OCI-LY7 (cell line): ENCODE results near the gene MCCD1. TPM values are rescaled to one million over a fixed set of nuclear protein-coding genes. Genes with fewer than 3 reads are reported as not detected.

Experiments
- BruUV-seq: library from RNA; stranded (reverse); fragments of 400-500 nt; replicated peaks from 2 replicates; lab custom pipeline; 2021; lab: Mats Ljungman, UMichigan
- CTCF ChIA-PET: fragments of 300-600 bp; sonication (Branson Sonifier 250); formaldehyde crosslinking; loops from one replicate; lab custom pipeline; 2022; ENCODE audit warnings: antibody characterized with exemption; ENCODE audit not compliant: unreplicated experiment; lab: Charles Lee
- POLR2A ChIA-PET: fragments of 300-600 bp; sonication (Branson Sonifier 250); formaldehyde crosslinking; loops from one replicate; lab custom pipeline; 2022; ENCODE audit warnings: antibody characterized with exemption; lab: Charles Lee
- DNase-seq: peaks from one replicate; pipeline ENCODE4 v3.0.0-alpha.2; 2015; ENCODE audit warnings: low spot score
- H2AFZ ChIP-seq: fragments of 200-600 bp; sonication (generic), shearing (Covaris generic); 2 replicates; pipeline ENCODE4 v1.6.1; 2014; ENCODE audit warnings: mild to moderate bottlenecking, antibody characterized with exemption, low read length, moderate library complexity
- H3K27ac ChIP-seq: fragments of 200-600 bp; sonication (generic); 2 replicates; pipeline ENCODE4 v1.5.1; 2014; ENCODE audit warnings: mixed run types, low read depth, mild to moderate bottlenecking, moderate library complexity, low read length, inconsistent platforms; ENCODE audit not compliant: poor library complexity, severe bottlenecking
- H3K36me3 ChIP-seq: fragments of 200-600 bp; sonication (generic); 2 replicates; pipeline ENCODE4 v1.6.1; 2014; ENCODE audit warnings: mild to moderate bottlenecking, antibody characterized with exemption, low read length, moderate library complexity, mixed read lengths; ENCODE audit not compliant: insufficient read depth
- H3K4me1 ChIP-seq: fragments of 200-600 bp; sonication (generic); 2 replicates; pipeline ENCODE4 v1.5.1; 2014; ENCODE audit warnings: mild to moderate bottlenecking, low read length; ENCODE audit not compliant: insufficient read depth, poor library complexity, severe bottlenecking
- H3K4me2 ChIP-seq: fragments of 200-600 bp; sonication (generic); 2 replicates; pipeline ENCODE4 v1.6.1; 2014; ENCODE audit warnings: mild to moderate bottlenecking, low read length
- H3K4me3 ChIP-seq: fragments of 200-600 bp; sonication (generic); 2 replicates; pipeline ENCODE4 v1.5.1; 2014; ENCODE audit warnings: mild to moderate bottlenecking, low read depth, low read length; ENCODE audit not compliant: poor library complexity, severe bottlenecking
- H3K79me2 ChIP-seq: fragments of 200-600 bp; sonication (generic); 2 replicates; pipeline ENCODE4 v1.6.1; 2016; ENCODE audit warnings: low read depth, mild to moderate bottlenecking, low read length, moderate library complexity, mixed read lengths; ENCODE audit not compliant: insufficient read depth
- H3K9me2 ChIP-seq: fragments of 200-600 bp; sonication (generic); 2 replicates; pipeline ENCODE4 v1.6.1; 2016; ENCODE audit warnings: mild to moderate bottlenecking, low read length, mixed read lengths; ENCODE audit not compliant: insufficient read depth
- H3K9me3 ChIP-seq: fragments of 200-600 bp; sonication (generic); 2 replicates; pipeline ENCODE4 v1.6.1; 2014; ENCODE audit warnings: mild to moderate bottlenecking, mixed run types, low read length, mixed read lengths
- H4K20me1 ChIP-seq: fragments of 200-600 bp; sonication (generic); 2 replicates; pipeline ENCODE4 v1.6.1; 2014; ENCODE audit warnings: mild to moderate bottlenecking, antibody characterized with exemption, low read length, moderate library complexity, mixed read lengths; ENCODE audit not compliant: insufficient read depth
- CTCF ChIP-seq: fragments of 200-600 bp; sonication (generic); conservative IDR thresholded peaks from 2 replicates; pipeline ENCODE4 v1.5.1; 2014; ENCODE audit warnings: mild to moderate bottlenecking, antibody characterized with exemption, low read length, moderate library complexity, mixed read lengths
- EZH2phosphoT487 ChIP-seq: fragments of 200-600 bp; sonication (generic); IDR thresholded peaks from 2 replicates; pipeline ENCODE4 v1.6.1; 2018; ENCODE audit warnings: low read depth, borderline replicate concordance, mild to moderate bottlenecking, mixed run types, antibody characterized with exemption, low read length, moderate library complexity, mixed read lengths
- intact Hi-C: fragments of 100-400 bp; cut with micrococcal nuclease; formaldehyde crosslinking; loops from one replicate; pipeline ENCODE4 v1.10.0; 2022; ENCODE audit not compliant: unreplicated experiment
- total RNA-seq, 2 experiments: library from RNA; depleted of rRNA in 1 of 2; stranded (reverse); fragments of >200 nt in 1 of 2; shearing (Covaris generic) in 1 of 2; gene quantifications; 2 replicates each; pipeline ENCODE4 v1.2.3, GENCODE V29; 2014 to 2022

The MCCD1 gene
- total RNA-seq, 2 experiments from 2014 or later, result not detected

- TF ChIP-seq EZH2phosphoT487, result no peak
- no peak for TF ChIP-seq CTCF
- Histone ChIP-seq H3K9me2 (no peaks in the 10 kb centered on the region), H3K79me2 (peaks cover 15% of the 10 kb centered on the region; the same call in 1 of the 2 replicates), H3K4me3 (peak overlapping the region; percentile 69), H3K27ac (peak overlapping the region; percentile 42), H4K20me1 (no peaks in the 10 kb centered on the region), H2AFZ (no peak overlapping the region), H3K4me2 (peak overlapping the region; percentile 86), H3K9me3 (no peaks in the 10 kb centered on the region), H3K36me3 (peaks cover 13% of the 10 kb centered on the region; the same call in 1 of the 2 replicates), H3K4me1 (peaks cover 79% of the 10 kb centered on the region)
- no peak for DNase-seq
- CTCF ChIA-PET, result interaction anchor here (0.8 to 1.8 kb wide), 3 partner anchors 10 to 31 kb away, joined by 5 to 7 read pairs (median 5); partner anchors contain the start of genes ATP6V1G2 and LST1
- BruUV-seq, result no TSS peak
- POLR2A ChIA-PET, result interaction anchor here (0.9 to 1.9 kb wide), 8 partner anchors 14 to 82 kb away, joined by 3 to 10 read pairs (median 4); partner anchors contain the start of genes DDX39B, NCR3 and NFKBIL1
- intact Hi-C loops, result no loop called here
These were observed 48.3 kb downstream of the MCCD1 start for GRCh38 chr6:31576897-31577578.

DNA sequence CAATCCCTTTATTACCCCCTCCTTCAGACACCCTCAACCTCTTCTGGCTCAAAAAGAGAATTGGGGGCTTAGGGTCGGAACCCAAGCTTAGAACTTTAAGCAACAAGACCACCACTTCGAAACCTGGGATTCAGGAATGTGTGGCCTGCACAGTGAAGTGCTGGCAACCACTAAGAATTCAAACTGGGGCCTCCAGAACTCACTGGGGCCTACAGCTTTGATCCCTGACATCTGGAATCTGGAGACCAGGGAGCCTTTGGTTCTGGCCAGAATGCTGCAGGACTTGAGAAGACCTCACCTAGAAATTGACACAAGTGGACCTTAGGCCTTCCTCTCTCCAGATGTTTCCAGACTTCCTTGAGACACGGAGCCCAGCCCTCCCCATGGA is 48.8 kb downstream of the MCCD1 start:
- no TSS peak for BruUV-seq
- Histone ChIP-seq H3K79me2 (peaks cover 15% of the 10 kb centered on the region; the same call in 1 of the 2 replicates), H3K27ac (no peak overlapping the region), H3K9me2 (no peaks in the 10 kb centered on the region), H2AFZ (no peak overlapping the region), H3K4me2 (peak overlapping the region; percentile 86; the same call in 1 of the 2 replicates), H3K4me3 (no peak overlapping the region), H4K20me1 (no peaks in the 10 kb centered on the region), H3K4me1 (peaks cover 79% of the 10 kb centered on the region), H3K36me3 (peaks cover 13% of the 10 kb centered on the region; the same call in 1 of the 2 replicates), H3K9me3 (no peaks in the 10 kb centered on the region)
- intact Hi-C loops, result no loop called here
- no peak for DNase-seq
- TF ChIP-seq CTCF, result no peak
- TF ChIP-seq EZH2phosphoT487, result no peak
- CTCF ChIA-PET, result interaction anchor here (1.7 kb wide), 1 partner anchor 20 kb away, joined by 5 read pairs; no protein-coding TSS in a partner anchor
- POLR2A ChIA-PET, result interaction anchor here (1.0 to 1.9 kb wide), 8 partner anchors 9 to 36 kb away, joined by 3 to 5 read pairs (median 3); partner anchors contain the start of genes DDX39B and NCR3
